Measurements from ENCODE around the gene GPR162. TPM values are rescaled to one million over a fixed set of nuclear protein-coding genes. Genes with fewer than 3 reads are reported as not detected.

Gene GPR162
- total RNA-seq, 1 experiment from 2014 or later, result not detected

- CTCF ChIA-PET, result no interaction called here
- H3K27me3 Mint-ChIP-seq (ENCODE audit: insufficient read depth, unreplicated experiment), result peaks cover 56% of the 10 kb centered on the region
- BruUV-seq (replicated peaks), result no TSS peak
- DNase-seq (ENCODE audit: unreplicated experiment), result no peak
- H3K27ac Mint-ChIP-seq (ENCODE audit: low read depth, unreplicated experiment), result no peak overlapping the region
- intact Hi-C loops (cut with micrococcal nuclease), result no loop called here
- H3K4me1 Mint-ChIP-seq (ENCODE audit: insufficient read depth, unreplicated experiment), result no peaks in the 10 kb centered on the region
- TF ChIP-seq CTCF (IDR thresholded peaks at IDR 0.05; ENCODE audit: unreplicated experiment), result no peak
- H3K4me3 Mint-ChIP-seq (ENCODE audit: unreplicated experiment), result no peak overlapping the region
- H3K9me3 Mint-ChIP-seq (ENCODE audit: unreplicated experiment), result no peaks in the 10 kb centered on the region
- H3K36me3 Mint-ChIP-seq (ENCODE audit: insufficient read depth, unreplicated experiment), result no peaks in the 10 kb centered on the region
- POLR2A ChIA-PET, result interaction anchor here (0.6 kb wide), 1 partner anchor 129 kb away, joined by 3 read pairs; the partner anchor contains the start of gene ZNF384
Observed at GRCh38 chr12:6818645-6819044, 3.0 kb upstream of the GPR162 start.

GRCh38 chr12:6819106-6820030 lies 2.3 kb upstream of the GPR162 start:
- Mint-ChIP-seq H3K36me3 (ENCODE audit: insufficient read depth, unreplicated experiment) (no peaks in the 10 kb centered on the region), H3K27ac (ENCODE audit: low read depth, unreplicated experiment) (no peak overlapping the region), H3K4me3 (ENCODE audit: unreplicated experiment) (no peak overlapping the region), H3K9me3 (ENCODE audit: unreplicated experiment) (no peaks in the 10 kb centered on the region), H3K4me1 (ENCODE audit: insufficient read depth, unreplicated experiment) (no peaks in the 10 kb centered on the region), H3K27me3 (ENCODE audit: insufficient read depth, unreplicated experiment) (peaks cover 56% of the 10 kb centered on the region)
- DNase-seq (ENCODE audit: unreplicated experiment), result no peak
- no TSS peak for BruUV-seq (replicated peaks)
- ChIA-PET CTCF (interaction anchor here (0.9 kb wide), 1 partner anchor 17 kb away, joined by 3 read pairs; no protein-coding TSS in a partner anchor), POLR2A (no interaction called here)
- no peak for TF ChIP-seq CTCF (IDR thresholded peaks at IDR 0.05; ENCODE audit: unreplicated experiment)
- intact Hi-C loops (cut with micrococcal nuclease), result no loop called here

- no peak for TF ChIP-seq CTCF (IDR thresholded peaks at IDR 0.05; ENCODE audit: unreplicated experiment)
- Mint-ChIP-seq H3K9me3 (ENCODE audit: unreplicated experiment) (no peaks in the 10 kb centered on the region), H3K27me3 (ENCODE audit: insufficient read depth, unreplicated experiment) (peaks cover 56% of the 10 kb centered on the region), H3K4me3 (ENCODE audit: unreplicated experiment) (no peak overlapping the region), H3K27ac (ENCODE audit: low read depth, unreplicated experiment) (no peak overlapping the region), H3K4me1 (ENCODE audit: insufficient read depth, unreplicated experiment) (peaks cover 3% of the 10 kb centered on the region), H3K36me3 (ENCODE audit: insufficient read depth, unreplicated experiment) (no peaks in the 10 kb centered on the region)
- CTCF ChIA-PET, result interaction anchor here (0.6 to 1.6 kb wide), 4 partner anchors 13 to 124 kb away, joined by 3 to 8 read pairs (median 4); no protein-coding TSS in a partner anchor
- intact Hi-C loops (cut with micrococcal nuclease), result no loop called here
- DNase-seq (ENCODE audit: unreplicated experiment), result no peak
- POLR2A ChIA-PET, result no interaction called here
- no TSS peak for BruUV-seq (replicated peaks)
Observed at GRCh38 chr12:6820166-6820565, 1.5 kb upstream of the GPR162 start.

- peaks cover 76% of the 10 kb centered on the region for H3K27me3 Mint-ChIP-seq (ENCODE audit: insufficient read depth, unreplicated experiment)
Observed at GRCh38 chr12:6822426-6823135, 960 bp downstream of the GPR162 start.

More at GRCh38 chr12:6822426-6823135, 960 bp downstream of the GPR162 start:
- no peak for TF ChIP-seq CTCF (IDR thresholded peaks at IDR 0.05; ENCODE audit: unreplicated experiment)
- no TSS peak for BruUV-seq (replicated peaks)
- Mint-ChIP-seq H3K9me3 (ENCODE audit: unreplicated experiment) (no peaks in the 10 kb centered on the region), H3K27ac (ENCODE audit: low read depth, unreplicated experiment) (no peak overlapping the region), H3K4me1 (ENCODE audit: insufficient read depth, unreplicated experiment) (peaks cover 15% of the 10 kb centered on the region), H3K36me3 (ENCODE audit: insufficient read depth, unreplicated experiment) (no peaks in the 10 kb centered on the region), H3K4me3 (ENCODE audit: unreplicated experiment) (no peak overlapping the region)
- no peak for DNase-seq (ENCODE audit: unreplicated experiment)
- intact Hi-C loops (cut with micrococcal nuclease), result no loop called here
- CTCF ChIA-PET, result interaction anchor here (0.6 to 1.4 kb wide), 6 partner anchors 11 to 90 kb away, joined by 3 to 4 read pairs (median 3); partner anchors contain the start of gene MLF2
- POLR2A ChIA-PET, result no interaction called here
